SK-N-SH (cell line): ENCODE data around the gene TSPAN6. TPM values are rescaled to one million over a fixed set of nuclear protein-coding genes. Genes with fewer than 3 reads are reported as not detected.

Experiments
- CTCF ChIA-PET: fragments of 300-600, 350-600 bp; formaldehyde crosslinking; extraction: SDS; loops from one replicate; lab custom pipeline; 2021; lab: Yijun Ruan, JAX
- POLR2A ChIA-PET: fragments of 350-600 bp; sonication (Branson Sonifier 250); formaldehyde crosslinking; extraction: SDS; loops from one replicate; lab custom pipeline; 2020; ENCODE audit warnings: antibody characterized with exemption, inconsistent platforms; lab: Yijun Ruan, JAX
- DNase-seq: peaks from one replicate; pipeline ENCODE4 v3.0.0; 2012
- H2AFZ ChIP-seq: fragments of 200-600 bp; sonication (generic); 2 replicates; pipeline ENCODE4 v1.8.1; 2016; ENCODE audit warnings: antibody characterized with exemption, mild to moderate bottlenecking, low read depth
- H3F3A ChIP-seq: fragments of 200-600 bp; sonication (generic); replicated peaks from 2 replicates; pipeline ENCODE3; 2016; ENCODE audit warnings: antibody characterized with exemption, mild to moderate bottlenecking; ENCODE audit not compliant: insufficient read depth
- H3K27ac ChIP-seq, 2 experiments: fragments of 200-500 bp in 1 of 2; fragments of 200-600 bp in 1 of 2; sonication (Bioruptor generic) in 1 of 2; sonication (generic), shearing (Covaris generic) in 1 of 2; 2 replicates each; pipeline versions ENCODE4 v1.5.1 to v1.6.1; 2014 to 2016; ENCODE audit warnings: low read depth in 2 of 2, inconsistent platforms in 1 of 2, low read length in 1 of 2, mild to moderate bottlenecking in 1 of 2, mixed read lengths in 1 of 2
- H3K27me3 ChIP-seq: fragments of 200-600 bp; sonication (generic), shearing (Covaris generic); 2 replicates; pipeline ENCODE4 v1.6.1; 2016; ENCODE audit warnings: mixed run types; ENCODE audit not compliant: insufficient read depth
- H3K36me3 ChIP-seq, 2 experiments: fragments of 200-500 bp in 1 of 2; fragments of 200-600 bp in 1 of 2; sonication (Bioruptor generic) in 1 of 2; sonication (generic) in 1 of 2; replicated peaks in 1 of 2; 2 replicates each; pipeline versions ENCODE3 to v1.5.1; 2014 to 2016; ENCODE audit warnings: low read length in 1 of 2, mild to moderate bottlenecking in 1 of 2; ENCODE audit not compliant: insufficient read depth in 2 of 2, control insufficient read depth in 1 of 2
- H3K4me1 ChIP-seq, 2 experiments: fragments of 200-500 bp in 1 of 2; fragments of 200-600 bp in 1 of 2; sonication (Bioruptor generic) in 1 of 2; sonication (generic), shearing (Covaris generic) in 1 of 2; 2 replicates each; pipeline versions ENCODE4 v1.5.1 to v1.6.1; 2014 to 2016; ENCODE audit warnings: low read depth in 1 of 2, low read length in 1 of 2, mixed run types in 1 of 2; ENCODE audit not compliant: insufficient read depth in 2 of 2, control insufficient read depth in 1 of 2
- H3K4me2 ChIP-seq: fragments of 200-600 bp; sonication (generic), shearing (Covaris generic); 2 replicates; pipeline ENCODE4 v1.6.1; 2017; ENCODE audit warnings: mixed run types
- H3K4me3 ChIP-seq, 2 experiments: fragments of 200-500 bp in 1 of 2; fragments of 200-600 bp in 1 of 2; sonication (Bioruptor generic) in 1 of 2; sonication (generic), shearing (Covaris generic) in 1 of 2; 2 replicates each; pipeline versions ENCODE4 v1.5.1 to v1.8.1; 2014 to 2016; ENCODE audit warnings: low read depth in 2 of 2, inconsistent platforms in 1 of 2, low read length in 1 of 2, mild to moderate bottlenecking in 1 of 2, mixed read lengths in 1 of 2, moderate library complexity in 1 of 2
- H3K79me2 ChIP-seq: fragments of 200-600 bp; sonication (generic); 2 replicates; pipeline ENCODE4 v1.8.1; 2017; ENCODE audit warnings: mild to moderate bottlenecking; ENCODE audit not compliant: insufficient read depth
- H3K9ac ChIP-seq: fragments of 200-600 bp; sonication (generic); 2 replicates; pipeline ENCODE4 v1.6.1; 2017; ENCODE audit warnings: mixed run types
- H3K9me2 ChIP-seq: fragments of 200-600 bp; sonication (generic); 2 replicates; pipeline ENCODE4 v1.6.1; 2017; ENCODE audit warnings: mixed run types
- H3K9me3 ChIP-seq: fragments of 200-600 bp; sonication (generic); 2 replicates; pipeline ENCODE4 v1.6.1; 2017; ENCODE audit warnings: mixed run types, mild to moderate bottlenecking, moderate library complexity
- H4K20me1 ChIP-seq: fragments of 200-600 bp; sonication (generic); 2 replicates; pipeline ENCODE4 v1.6.1; 2017; ENCODE audit warnings: mild to moderate bottlenecking, mixed run types; ENCODE audit not compliant: insufficient read depth
- EP300 ChIP-seq, 2 experiments: IDR thresholded peaks; 2 replicates each; pipeline versions ENCODE4 v1.4.0 to v1.6.1; 2012; ENCODE audit warnings: borderline replicate concordance in 1 of 2, low read depth in 1 of 2, low read length in 1 of 2
- FOSL2 ChIP-seq: IDR thresholded peaks from 2 replicates; pipeline ENCODE4 v1.4.0; 2012; ENCODE audit warnings: low read depth, mild to moderate bottlenecking, moderate library complexity, borderline replicate concordance
- FOXJ3 ChIP-seq: sonication (generic); formaldehyde crosslinking; IDR thresholded peaks from 2 replicates; pipeline ENCODE4 v1.5.1; 2020; ENCODE audit warnings: mild to moderate bottlenecking, missing genetic modification reagents
- RCOR1 ChIP-seq: fragments of 150-350 bp; IDR thresholded peaks from 2 replicates; pipeline ENCODE4 v1.6.1; 2017; ENCODE audit warnings: antibody characterized with exemption, low read length
- SIN3A ChIP-seq: IDR thresholded peaks from 2 replicates; pipeline ENCODE4 v1.6.1; 2012; ENCODE audit warnings: low read depth, mild to moderate bottlenecking, low read length, moderate library complexity, borderline replicate concordance
- SMC3 ChIP-seq: IDR thresholded peaks from 2 replicates; pipeline ENCODE4 v1.6.1; 2012; ENCODE audit warnings: low read depth, low read length, improper control_type of control experiment
- TAF1 ChIP-seq: IDR thresholded peaks from 2 replicates; pipeline ENCODE4 v1.6.1; 2012; ENCODE audit warnings: low read depth, mild to moderate bottlenecking, low read length, moderate library complexity, borderline replicate concordance
- TEAD4 ChIP-seq: IDR thresholded peaks from 2 replicates; pipeline ENCODE4 v1.4.0; 2012; ENCODE audit warnings: mild to moderate bottlenecking, borderline replicate concordance; ENCODE audit not compliant: insufficient read depth
- WGBS: methylation state at CpG from one replicate; pipeline ENCODE4 v1.1.6; 2017; ENCODE audit warnings: low lambda C conversion rate; 5-methylcytosine and 5-hydroxymethylcytosine counted together
- polyA plus RNA-seq, 3 experiments: library from polyadenylated mRNA; depleted of rRNA; stranded (reverse); fragments of >200 nt; gene quantifications; 2 replicates each; pipeline ENCODE4 v1.2.3, GENCODE V29; 2012
- TF ChIP-seq, protein P1 (sequence below): fragments of 150-350 bp; IDR thresholded peaks from 2 replicates; pipeline ENCODE4 v1.6.1; 2016; ENCODE audit warnings: mild to moderate bottlenecking, low read depth, low read length
- TF ChIP-seq, protein P2 (sequence below): fragments of 150-350 bp; IDR thresholded peaks from 2 replicates; pipeline ENCODE4 v1.6.1; 2017; ENCODE audit warnings: antibody characterized with exemption, low read length, low read depth, borderline replicate concordance
- TF ChIP-seq, protein P3 (sequence below): IDR thresholded peaks from 2 replicates; pipeline ENCODE4; 2012
- TF ChIP-seq, protein P4 (sequence below): fragments of 200-600 bp; sonication (generic); IDR thresholded peaks from 2 replicates; pipeline ENCODE4 v1.6.1; 2017; ENCODE audit warnings: antibody characterized with exemption, mild to moderate bottlenecking, moderate library complexity
- TF ChIP-seq, protein P5 (sequence below): IDR thresholded peaks from 2 replicates; pipeline ENCODE4 v1.4.0; 2012; ENCODE audit warnings: low read depth
- TF ChIP-seq, protein P6 (sequence below): IDR thresholded peaks from 2 replicates; pipeline ENCODE4 v1.6.1; 2012; ENCODE audit warnings: mild to moderate bottlenecking, low read depth, low read length, moderate library complexity

TSPAN6 gene
- polyA plus RNA-seq, 1 of the 3 experiments (the other 2 are of a cell fraction): 20.9 TPM

DNA sequence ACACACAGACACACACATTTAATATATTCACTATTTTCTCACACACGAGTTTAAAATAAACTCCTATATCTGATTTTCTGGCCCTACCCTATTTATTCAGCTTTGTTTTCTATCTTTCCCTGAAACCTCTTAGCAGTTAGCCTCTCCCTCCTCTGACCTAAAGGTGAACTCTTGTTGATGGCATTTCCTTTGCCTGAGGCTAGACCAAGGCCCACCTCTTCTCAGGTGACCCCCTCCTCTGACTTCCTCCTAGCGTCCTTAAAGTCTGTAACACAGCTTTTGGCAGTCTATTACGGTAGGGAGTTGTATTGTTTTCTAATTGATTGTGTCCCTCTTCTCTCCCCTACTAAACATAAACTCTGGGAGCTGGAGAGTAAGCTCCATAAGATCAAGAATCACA is 5.7 kb upstream of the TSPAN6 start:
- H3K79me2 ChIP-seq: no peaks in the 10 kb centered on the region
- H3K4me2 ChIP-seq: no peak overlapping the region
- POLR2A ChIA-PET: no interaction called here
- H3K4me3 ChIP-seq: no peak overlapping the region
- CTCF ChIA-PET: interaction anchor here (1.2 to 3.8 kb wide), 2 partner anchors 12 to 130 kb away, joined by 3 to 13 read pairs; no protein-coding TSS in a partner anchor
- no peak overlapping the region for H3K27ac ChIP-seq
- H3K9me3 ChIP-seq: no peaks in the 10 kb centered on the region
- H3K4me1 ChIP-seq: peaks cover 0 to 14% of the 10 kb centered on the region in 2 experiments; a peak in 1 of 4 replicates
- H3K9ac ChIP-seq: no peak overlapping the region
- no peak overlapping the region for H2AFZ ChIP-seq
- H4K20me1 ChIP-seq: no peaks in the 10 kb centered on the region
- no peak for DNase-seq
- H3K36me3 ChIP-seq: no peaks in the 10 kb centered on the region
- no peaks in the 10 kb centered on the region for H3F3A ChIP-seq
- no peak for TF ChIP-seq TEAD4
- TF ChIP-seq, protein P1, sequence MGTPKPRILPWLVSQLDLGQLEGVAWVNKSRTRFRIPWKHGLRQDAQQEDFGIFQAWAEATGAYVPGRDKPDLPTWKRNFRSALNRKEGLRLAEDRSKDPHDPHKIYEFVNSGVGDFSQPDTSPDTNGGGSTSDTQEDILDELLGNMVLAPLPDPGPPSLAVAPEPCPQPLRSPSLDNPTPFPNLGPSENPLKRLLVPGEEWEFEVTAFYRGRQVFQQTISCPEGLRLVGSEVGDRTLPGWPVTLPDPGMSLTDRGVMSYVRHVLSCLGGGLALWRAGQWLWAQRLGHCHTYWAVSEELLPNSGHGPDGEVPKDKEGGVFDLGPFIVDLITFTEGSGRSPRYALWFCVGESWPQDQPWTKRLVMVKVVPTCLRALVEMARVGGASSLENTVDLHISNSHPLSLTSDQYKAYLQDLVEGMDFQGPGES: no peak
- 0 out of 2 replicates have a peak, but pooled peaks cover 4% of the 10 kb centered on the region for H3K27me3 ChIP-seq
- WGBS: 40% methylated on average over 3 of the region's 3 CpGs
- no peaks in the 10 kb centered on the region for H3K9me2 ChIP-seq

DNA sequence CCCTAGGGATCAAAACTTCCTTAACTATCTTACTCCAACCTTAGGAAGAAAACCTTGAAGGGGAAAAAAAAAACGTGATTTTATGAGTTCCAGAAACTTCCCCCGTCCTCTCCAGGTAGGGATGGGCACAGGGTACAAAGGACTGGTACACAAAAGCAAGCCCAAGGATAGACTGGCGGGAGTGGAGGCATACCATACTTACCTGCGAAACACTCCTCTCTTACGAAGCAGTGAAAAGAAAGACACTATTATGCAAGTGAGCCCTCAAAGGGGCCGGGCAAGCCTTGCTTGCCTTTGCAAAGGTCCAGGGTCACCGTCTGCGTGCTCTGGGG is 651 bp downstream of the TSPAN6 start:
- DNase-seq: no peak
- Histone ChIP-seq H3F3A (no peaks in the 10 kb centered on the region), H4K20me1 (no peaks in the 10 kb centered on the region), H3K9me3 (no peaks in the 10 kb centered on the region), H3K9ac (peak overlapping the region; percentile 74), H3K79me2 (no peaks in the 10 kb centered on the region), H2AFZ (peak overlapping the region; percentile 87; the same call in 1 of the 2 replicates), H3K4me3 (peak overlapping the region; percentile 61 to 69), H3K36me3 (peaks cover 0 to 10% of the 10 kb centered on the region in 2 experiments), H3K9me2 (no peaks in the 10 kb centered on the region), H3K4me2 (peak overlapping the region; percentile 73), H3K27ac (peak overlapping the region in 1 of 2 experiments; percentile 60; a peak in 1 of 4 replicates), H3K4me1 (peaks cover 0 to 3% of the 10 kb centered on the region in 2 experiments; a peak in 1 of 4 replicates), H3K27me3 (no peaks in the 10 kb centered on the region; the same call in 1 of the 2 replicates)
- ChIA-PET CTCF (interaction anchor here (0.6 to 2.2 kb wide), 11 partner anchors 9 to 187 kb away, joined by 3 to 16 read pairs (median 5); no protein-coding TSS in a partner anchor), POLR2A (interaction anchor here (1.0 kb wide), 1 partner anchor 19 kb away, joined by 3 read pairs; no protein-coding TSS in a partner anchor)
- WGBS: 25% methylated on average over 8 of the region's 8 CpGs
- TF ChIP-seq EP300 (IDR thresholded peaks at IDR 0.05; ENCODE audit: borderline replicate concordance in 1 of 2, low read depth in 1 of 2, low read length in 1 of 2) (no peak), TAF1 (no peak), TEAD4 (no peak), FOXJ3 (CRISPR knock-in tag) (no peak), SIN3A (no peak), RCOR1 (no peak), SMC3 (no peak), FOSL2 (no peak)
- TF ChIP-seq, protein P2, sequence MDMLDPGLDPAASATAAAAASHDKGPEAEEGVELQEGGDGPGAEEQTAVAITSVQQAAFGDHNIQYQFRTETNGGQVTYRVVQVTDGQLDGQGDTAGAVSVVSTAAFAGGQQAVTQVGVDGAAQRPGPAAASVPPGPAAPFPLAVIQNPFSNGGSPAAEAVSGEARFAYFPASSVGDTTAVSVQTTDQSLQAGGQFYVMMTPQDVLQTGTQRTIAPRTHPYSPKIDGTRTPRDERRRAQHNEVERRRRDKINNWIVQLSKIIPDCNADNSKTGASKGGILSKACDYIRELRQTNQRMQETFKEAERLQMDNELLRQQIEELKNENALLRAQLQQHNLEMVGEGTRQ: no peak
- TF ChIP-seq, protein P3, sequence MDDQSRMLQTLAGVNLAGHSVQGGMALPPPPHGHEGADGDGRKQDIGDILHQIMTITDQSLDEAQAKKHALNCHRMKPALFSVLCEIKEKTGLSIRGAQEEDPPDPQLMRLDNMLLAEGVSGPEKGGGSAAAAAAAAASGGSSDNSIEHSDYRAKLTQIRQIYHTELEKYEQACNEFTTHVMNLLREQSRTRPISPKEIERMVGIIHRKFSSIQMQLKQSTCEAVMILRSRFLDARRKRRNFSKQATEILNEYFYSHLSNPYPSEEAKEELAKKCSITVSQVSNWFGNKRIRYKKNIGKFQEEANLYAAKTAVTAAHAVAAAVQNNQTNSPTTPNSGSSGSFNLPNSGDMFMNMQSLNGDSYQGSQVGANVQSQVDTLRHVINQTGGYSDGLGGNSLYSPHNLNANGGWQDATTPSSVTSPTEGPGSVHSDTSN: no peak
- TF ChIP-seq, protein P4, sequence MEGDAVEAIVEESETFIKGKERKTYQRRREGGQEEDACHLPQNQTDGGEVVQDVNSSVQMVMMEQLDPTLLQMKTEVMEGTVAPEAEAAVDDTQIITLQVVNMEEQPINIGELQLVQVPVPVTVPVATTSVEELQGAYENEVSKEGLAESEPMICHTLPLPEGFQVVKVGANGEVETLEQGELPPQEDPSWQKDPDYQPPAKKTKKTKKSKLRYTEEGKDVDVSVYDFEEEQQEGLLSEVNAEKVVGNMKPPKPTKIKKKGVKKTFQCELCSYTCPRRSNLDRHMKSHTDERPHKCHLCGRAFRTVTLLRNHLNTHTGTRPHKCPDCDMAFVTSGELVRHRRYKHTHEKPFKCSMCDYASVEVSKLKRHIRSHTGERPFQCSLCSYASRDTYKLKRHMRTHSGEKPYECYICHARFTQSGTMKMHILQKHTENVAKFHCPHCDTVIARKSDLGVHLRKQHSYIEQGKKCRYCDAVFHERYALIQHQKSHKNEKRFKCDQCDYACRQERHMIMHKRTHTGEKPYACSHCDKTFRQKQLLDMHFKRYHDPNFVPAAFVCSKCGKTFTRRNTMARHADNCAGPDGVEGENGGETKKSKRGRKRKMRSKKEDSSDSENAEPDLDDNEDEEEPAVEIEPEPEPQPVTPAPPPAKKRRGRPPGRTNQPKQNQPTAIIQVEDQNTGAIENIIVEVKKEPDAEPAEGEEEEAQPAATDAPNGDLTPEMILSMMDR: no peak
- TF ChIP-seq, protein P1: no peak
- TF ChIP-seq, protein P5, sequence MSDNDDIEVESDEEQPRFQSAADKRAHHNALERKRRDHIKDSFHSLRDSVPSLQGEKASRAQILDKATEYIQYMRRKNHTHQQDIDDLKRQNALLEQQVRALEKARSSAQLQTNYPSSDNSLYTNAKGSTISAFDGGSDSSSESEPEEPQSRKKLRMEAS: no peak
- TF ChIP-seq, protein P6, sequence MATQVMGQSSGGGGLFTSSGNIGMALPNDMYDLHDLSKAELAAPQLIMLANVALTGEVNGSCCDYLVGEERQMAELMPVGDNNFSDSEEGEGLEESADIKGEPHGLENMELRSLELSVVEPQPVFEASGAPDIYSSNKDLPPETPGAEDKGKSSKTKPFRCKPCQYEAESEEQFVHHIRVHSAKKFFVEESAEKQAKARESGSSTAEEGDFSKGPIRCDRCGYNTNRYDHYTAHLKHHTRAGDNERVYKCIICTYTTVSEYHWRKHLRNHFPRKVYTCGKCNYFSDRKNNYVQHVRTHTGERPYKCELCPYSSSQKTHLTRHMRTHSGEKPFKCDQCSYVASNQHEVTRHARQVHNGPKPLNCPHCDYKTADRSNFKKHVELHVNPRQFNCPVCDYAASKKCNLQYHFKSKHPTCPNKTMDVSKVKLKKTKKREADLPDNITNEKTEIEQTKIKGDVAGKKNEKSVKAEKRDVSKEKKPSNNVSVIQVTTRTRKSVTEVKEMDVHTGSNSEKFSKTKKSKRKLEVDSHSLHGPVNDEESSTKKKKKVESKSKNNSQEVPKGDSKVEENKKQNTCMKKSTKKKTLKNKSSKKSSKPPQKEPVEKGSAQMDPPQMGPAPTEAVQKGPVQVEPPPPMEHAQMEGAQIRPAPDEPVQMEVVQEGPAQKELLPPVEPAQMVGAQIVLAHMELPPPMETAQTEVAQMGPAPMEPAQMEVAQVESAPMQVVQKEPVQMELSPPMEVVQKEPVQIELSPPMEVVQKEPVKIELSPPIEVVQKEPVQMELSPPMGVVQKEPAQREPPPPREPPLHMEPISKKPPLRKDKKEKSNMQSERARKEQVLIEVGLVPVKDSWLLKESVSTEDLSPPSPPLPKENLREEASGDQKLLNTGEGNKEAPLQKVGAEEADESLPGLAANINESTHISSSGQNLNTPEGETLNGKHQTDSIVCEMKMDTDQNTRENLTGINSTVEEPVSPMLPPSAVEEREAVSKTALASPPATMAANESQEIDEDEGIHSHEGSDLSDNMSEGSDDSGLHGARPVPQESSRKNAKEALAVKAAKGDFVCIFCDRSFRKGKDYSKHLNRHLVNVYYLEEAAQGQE: no peak
